ENCODE measurements around the gene ZDHHC8. TPM values are rescaled to one million over a fixed set of nuclear protein-coding genes. Genes with fewer than 3 reads are reported as not detected.

The ZDHHC8 gene
- total RNA-seq, 1 experiment from 2014 or later = 39.9 TPM

- H3K27me3 ChIP-seq (replicated peaks; ENCODE audit: control insufficient read depth, insufficient read depth, low read length) = no peaks in the 10 kb centered on the region
- POLR2A ChIA-PET = no interaction called here
- DNase-seq = no peak
These were observed 37.3 kb upstream of the ZDHHC8 start for GRCh38 chr22:20094197-20094807.

DNA sequence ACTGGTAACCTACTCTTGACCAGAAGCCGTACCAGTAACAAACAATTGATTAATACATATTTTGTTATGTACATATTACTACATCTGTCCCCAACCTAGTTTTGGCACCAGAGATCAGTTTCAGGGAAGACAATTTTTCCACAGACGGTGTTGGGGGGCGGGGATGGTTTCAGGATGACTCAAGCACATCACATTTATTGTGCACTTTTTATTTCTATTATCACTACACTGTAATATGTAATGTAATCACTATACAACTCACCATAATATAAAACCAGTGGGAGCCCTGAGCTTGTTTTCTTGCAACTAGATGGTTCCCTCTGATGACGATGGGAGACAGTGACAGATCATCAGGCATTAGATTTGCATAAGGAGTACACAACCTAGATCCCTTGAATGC is 36.1 kb upstream of the ZDHHC8 start:
- Mint-ChIP-seq H3K9me3 (ENCODE audit: unreplicated experiment) (no peaks in the 10 kb centered on the region), H3K4me1 (ENCODE audit: low read depth, unreplicated experiment) (no peaks in the 10 kb centered on the region), H3K4me3 (ENCODE audit: unreplicated experiment) (no peak overlapping the region), H3K36me3 (ENCODE audit: insufficient read depth, unreplicated experiment) (peaks cover 99% of the 10 kb centered on the region), H3K27me3 (ENCODE audit: insufficient read depth, unreplicated experiment) (no peaks in the 10 kb centered on the region), H3K27ac (ENCODE audit: unreplicated experiment) (no peak overlapping the region)
- POLR2A ChIA-PET = no interaction called here
- intact Hi-C loops (cut with micrococcal nuclease; ENCODE audit: unreplicated experiment) = no loop called here
- Histone ChIP-seq H3K27me3 (replicated peaks; ENCODE audit: control insufficient read depth, insufficient read depth, low read length) (no peaks in the 10 kb centered on the region), H3K4me3 (ENCODE audit: low read depth, low read length) (no peak overlapping the region), H3K9me3 (no peaks in the 10 kb centered on the region), H3K4me1 (no peaks in the 10 kb centered on the region), H3K36me3 (ENCODE audit: control insufficient read depth, insufficient read depth, low read length) (peaks cover 12% of the 10 kb centered on the region)
- DNase-seq = no peak
- BruUV-seq (replicated peaks) = no TSS peak
- TF ChIP-seq, protein P1, sequence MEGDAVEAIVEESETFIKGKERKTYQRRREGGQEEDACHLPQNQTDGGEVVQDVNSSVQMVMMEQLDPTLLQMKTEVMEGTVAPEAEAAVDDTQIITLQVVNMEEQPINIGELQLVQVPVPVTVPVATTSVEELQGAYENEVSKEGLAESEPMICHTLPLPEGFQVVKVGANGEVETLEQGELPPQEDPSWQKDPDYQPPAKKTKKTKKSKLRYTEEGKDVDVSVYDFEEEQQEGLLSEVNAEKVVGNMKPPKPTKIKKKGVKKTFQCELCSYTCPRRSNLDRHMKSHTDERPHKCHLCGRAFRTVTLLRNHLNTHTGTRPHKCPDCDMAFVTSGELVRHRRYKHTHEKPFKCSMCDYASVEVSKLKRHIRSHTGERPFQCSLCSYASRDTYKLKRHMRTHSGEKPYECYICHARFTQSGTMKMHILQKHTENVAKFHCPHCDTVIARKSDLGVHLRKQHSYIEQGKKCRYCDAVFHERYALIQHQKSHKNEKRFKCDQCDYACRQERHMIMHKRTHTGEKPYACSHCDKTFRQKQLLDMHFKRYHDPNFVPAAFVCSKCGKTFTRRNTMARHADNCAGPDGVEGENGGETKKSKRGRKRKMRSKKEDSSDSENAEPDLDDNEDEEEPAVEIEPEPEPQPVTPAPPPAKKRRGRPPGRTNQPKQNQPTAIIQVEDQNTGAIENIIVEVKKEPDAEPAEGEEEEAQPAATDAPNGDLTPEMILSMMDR (IDR thresholded peaks at IDR 0.05; ENCODE audit: insufficient read depth in 1 of 2, low read depth in 1 of 2, low read length in 1 of 2, severe bottlenecking in 1 of 2, unreplicated experiment in 1 of 2) = no peak
- CTCF ChIA-PET = no interaction called here

More at GRCh38 chr22:20094197-20094807, 37.3 kb upstream of the ZDHHC8 start:
- H3K36me3 ChIP-seq (ENCODE audit: control insufficient read depth, insufficient read depth, low read length) = peaks cover 11% of the 10 kb centered on the region
- Mint-ChIP-seq H3K4me1 (ENCODE audit: low read depth, unreplicated experiment) (no peaks in the 10 kb centered on the region), H3K27ac (ENCODE audit: unreplicated experiment) (no peak overlapping the region), H3K27me3 (ENCODE audit: insufficient read depth, unreplicated experiment) (no peaks in the 10 kb centered on the region), H3K36me3 (ENCODE audit: insufficient read depth, unreplicated experiment) (peaks cover 99% of the 10 kb centered on the region), H3K9me3 (ENCODE audit: unreplicated experiment) (no peaks in the 10 kb centered on the region), H3K4me3 (ENCODE audit: unreplicated experiment) (no peak overlapping the region)
- no peaks in the 10 kb centered on the region for H3K9me3 ChIP-seq
- H3K4me1 ChIP-seq = no peaks in the 10 kb centered on the region
- BruUV-seq (replicated peaks) = no TSS peak
- no peak overlapping the region for H3K4me3 ChIP-seq (ENCODE audit: low read depth, low read length)
- TF ChIP-seq, protein P1 (IDR thresholded peaks at IDR 0.05; ENCODE audit: insufficient read depth in 1 of 2, low read depth in 1 of 2, low read length in 1 of 2, severe bottlenecking in 1 of 2, unreplicated experiment in 1 of 2) = no peak
- CTCF ChIA-PET = no interaction called here
- intact Hi-C loops (cut with micrococcal nuclease; ENCODE audit: unreplicated experiment) = no loop called here

DNA sequence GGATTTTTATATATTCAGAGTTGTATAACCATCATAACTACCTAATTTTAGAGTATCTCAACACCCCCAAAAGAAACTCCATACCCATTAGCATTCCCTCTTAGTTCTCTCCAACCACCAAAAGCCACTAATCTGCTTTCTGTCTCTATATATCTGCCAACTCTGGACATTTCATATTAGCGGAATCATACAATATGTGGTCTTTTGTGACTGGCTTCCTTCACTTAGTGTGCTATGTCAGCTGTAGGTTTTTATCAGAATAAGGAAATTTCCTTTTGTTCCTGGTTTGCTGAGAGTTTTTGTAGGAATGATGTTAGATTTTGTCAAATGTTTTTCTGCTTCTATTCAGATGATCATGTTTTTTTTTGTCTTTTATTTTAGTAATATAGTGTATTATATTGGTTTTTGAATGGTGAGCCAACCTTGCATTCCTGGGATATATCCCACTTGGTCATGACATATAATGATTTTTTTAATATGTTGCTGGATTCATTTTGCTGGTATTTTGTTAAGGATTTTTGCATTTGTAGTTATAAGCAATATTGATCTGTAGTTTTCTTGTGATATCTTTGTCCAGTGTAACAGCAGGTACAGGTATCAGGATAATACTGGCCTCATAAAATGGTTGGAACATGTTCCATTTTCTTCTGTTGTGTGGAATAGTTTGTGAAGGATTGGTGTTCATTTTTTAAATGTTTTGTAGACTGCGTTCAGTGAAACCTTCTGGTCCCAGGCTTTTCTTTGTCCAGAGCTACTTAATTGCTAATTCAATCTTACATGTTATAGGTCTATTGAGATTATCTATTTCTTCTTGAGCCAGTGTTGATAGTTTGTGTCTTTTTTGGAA is 34.8 kb upstream of the ZDHHC8 start:
- Mint-ChIP-seq H3K27me3 (ENCODE audit: insufficient read depth, unreplicated experiment) (no peaks in the 10 kb centered on the region), H3K4me1 (ENCODE audit: low read depth, unreplicated experiment) (no peaks in the 10 kb centered on the region), H3K27ac (ENCODE audit: unreplicated experiment) (no peak overlapping the region), H3K9me3 (ENCODE audit: unreplicated experiment) (no peaks in the 10 kb centered on the region), H3K4me3 (ENCODE audit: unreplicated experiment) (no peak overlapping the region), H3K36me3 (ENCODE audit: insufficient read depth, unreplicated experiment) (peaks cover 98% of the 10 kb centered on the region)
- Histone ChIP-seq H3K9me3 (no peaks in the 10 kb centered on the region), H3K4me3 (ENCODE audit: low read depth, low read length) (no peak overlapping the region), H3K36me3 (ENCODE audit: control insufficient read depth, insufficient read depth, low read length) (peaks cover 15% of the 10 kb centered on the region), H3K4me1 (no peaks in the 10 kb centered on the region), H3K27me3 (replicated peaks; ENCODE audit: control insufficient read depth, insufficient read depth, low read length) (no peaks in the 10 kb centered on the region)
- BruUV-seq (replicated peaks) = no TSS peak
- ChIA-PET CTCF (no interaction called here), POLR2A (no interaction called here)
- TF ChIP-seq, protein P1 (IDR thresholded peaks at IDR 0.05; ENCODE audit: insufficient read depth in 1 of 2, low read depth in 1 of 2, low read length in 1 of 2, severe bottlenecking in 1 of 2, unreplicated experiment in 1 of 2) = no peak
- no peak for DNase-seq
- intact Hi-C loops (cut with micrococcal nuclease; ENCODE audit: unreplicated experiment) = no loop called here

Data from Caco-2 (cell line).